OCI-LY3 (cell line): ENCODE measurements around the gene AQP12A.

Experiments
- H2AFZ ChIP-seq: fragments of 200-600, 300-600 bp; shearing (Covaris generic); 2 replicates; pipeline ENCODE4 v1.6.0; 2014; ENCODE audit warnings: antibody characterized with exemption, low read depth, low read length
- H3K27ac ChIP-seq: fragments of 200-600, 300-600 bp; sonication (generic); 2 replicates; pipeline ENCODE4 v1.5.1; 2014; ENCODE audit warnings: mild to moderate bottlenecking, low read length, moderate library complexity, mixed read lengths
- H3K27me3 ChIP-seq: fragments of 200-600, 300-600 bp; sonication (generic); 2 replicates; pipeline ENCODE4 v1.6.1; 2014; ENCODE audit warnings: low read depth, low read length, mixed read lengths
- H3K36me3 ChIP-seq: fragments of 200-600, 300-600 bp; sonication (generic); replicated peaks from 2 replicates; pipeline ENCODE3; 2014; ENCODE audit warnings: low read depth, low read length, mixed read lengths
- H3K4me1 ChIP-seq: fragments of 300-600, 200-600 bp; sonication (generic); 2 replicates; pipeline ENCODE4 v1.6.1; 2014; ENCODE audit warnings: low read length, mixed read lengths
- H3K4me2 ChIP-seq: fragments of 200-600, 300-600 bp; sonication (generic); 2 replicates; pipeline ENCODE4 v1.6.1; 2014; ENCODE audit warnings: low read length, mixed read lengths
- H3K4me3 ChIP-seq: fragments of 300-600, 200-600 bp; sonication (generic); 2 replicates; pipeline ENCODE4 v1.5.1; 2014; ENCODE audit warnings: antibody characterized with exemption, mild to moderate bottlenecking, low read length, moderate library complexity
- H3K79me2 ChIP-seq: fragments of 300-600, 200-600 bp; shearing (Covaris generic); 2 replicates; pipeline ENCODE4 v1.6.1; 2014; ENCODE audit warnings: mild to moderate bottlenecking, low read length, mixed read lengths
- H3K9ac ChIP-seq: fragments of 300-600, 200-600 bp; shearing (Covaris generic); 2 replicates; pipeline ENCODE4 v1.6.0; 2014; ENCODE audit warnings: mild to moderate bottlenecking, low read length, moderate library complexity
- H3K9me3 ChIP-seq: fragments of 200-600, 300-600 bp; shearing (Covaris generic); 2 replicates; pipeline ENCODE4 v1.6.1; 2014; ENCODE audit warnings: low read length, mixed read lengths; ENCODE audit not compliant: insufficient read depth
- H4K20me1 ChIP-seq: fragments of 200-600, 300-600 bp; sonication (generic); 2 replicates; pipeline ENCODE4 v1.6.1; 2016; ENCODE audit warnings: low read length, mixed read lengths; ENCODE audit not compliant: insufficient read depth
- EZH2phosphoT487 ChIP-seq: fragments of 200-600 bp; shearing (Covaris generic); IDR thresholded peaks from 2 replicates; pipeline ENCODE4 v1.6.1; 2018; ENCODE audit warnings: antibody characterized with exemption, mixed run types, low read depth
- TF ChIP-seq, protein P1 (sequence below): fragments of 200-600, 300-600 bp; sonication (generic); IDR thresholded peaks from 2 replicates; pipeline ENCODE4 v1.5.1; 2014; ENCODE audit warnings: antibody characterized with exemption, low read length, low read depth

AQP12A gene

DNA sequence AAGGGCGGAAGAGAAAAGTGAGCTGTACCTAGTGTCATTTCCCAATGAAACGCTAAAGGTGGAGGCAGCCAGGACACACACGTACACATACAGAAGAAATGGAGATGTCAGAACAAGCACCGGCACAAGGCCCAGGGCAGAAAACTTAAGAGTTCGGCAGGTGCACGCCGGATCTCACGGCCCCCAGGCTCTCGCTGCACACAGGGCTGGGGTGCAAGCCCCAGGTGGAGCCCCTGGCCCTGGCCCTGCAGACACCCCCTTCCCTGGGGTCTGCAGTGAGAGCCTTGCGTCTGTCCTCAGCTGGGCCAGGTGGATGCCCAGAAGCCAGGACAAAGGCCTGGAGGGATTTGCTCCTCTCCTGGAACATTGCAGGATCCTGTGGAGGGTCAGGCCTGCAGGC, 36.7 kb downstream of the AQP12A start:
- Histone ChIP-seq H3K4me3 (no peak overlapping the region), H3K9ac (no peak overlapping the region), H3K36me3 (no peaks in the 10 kb centered on the region), H3K27ac (no peak overlapping the region), H3K4me2 (no peak overlapping the region), H2AFZ (no peak overlapping the region), H4K20me1 (no peaks in the 10 kb centered on the region), H3K4me1 (no peaks in the 10 kb centered on the region), H3K9me3 (no peaks in the 10 kb centered on the region), H3K27me3 (no peaks in the 10 kb centered on the region), H3K79me2 (no peaks in the 10 kb centered on the region)
- TF ChIP-seq EZH2phosphoT487: no peak
- TF ChIP-seq, protein P1, sequence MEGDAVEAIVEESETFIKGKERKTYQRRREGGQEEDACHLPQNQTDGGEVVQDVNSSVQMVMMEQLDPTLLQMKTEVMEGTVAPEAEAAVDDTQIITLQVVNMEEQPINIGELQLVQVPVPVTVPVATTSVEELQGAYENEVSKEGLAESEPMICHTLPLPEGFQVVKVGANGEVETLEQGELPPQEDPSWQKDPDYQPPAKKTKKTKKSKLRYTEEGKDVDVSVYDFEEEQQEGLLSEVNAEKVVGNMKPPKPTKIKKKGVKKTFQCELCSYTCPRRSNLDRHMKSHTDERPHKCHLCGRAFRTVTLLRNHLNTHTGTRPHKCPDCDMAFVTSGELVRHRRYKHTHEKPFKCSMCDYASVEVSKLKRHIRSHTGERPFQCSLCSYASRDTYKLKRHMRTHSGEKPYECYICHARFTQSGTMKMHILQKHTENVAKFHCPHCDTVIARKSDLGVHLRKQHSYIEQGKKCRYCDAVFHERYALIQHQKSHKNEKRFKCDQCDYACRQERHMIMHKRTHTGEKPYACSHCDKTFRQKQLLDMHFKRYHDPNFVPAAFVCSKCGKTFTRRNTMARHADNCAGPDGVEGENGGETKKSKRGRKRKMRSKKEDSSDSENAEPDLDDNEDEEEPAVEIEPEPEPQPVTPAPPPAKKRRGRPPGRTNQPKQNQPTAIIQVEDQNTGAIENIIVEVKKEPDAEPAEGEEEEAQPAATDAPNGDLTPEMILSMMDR: no peak

DNA sequence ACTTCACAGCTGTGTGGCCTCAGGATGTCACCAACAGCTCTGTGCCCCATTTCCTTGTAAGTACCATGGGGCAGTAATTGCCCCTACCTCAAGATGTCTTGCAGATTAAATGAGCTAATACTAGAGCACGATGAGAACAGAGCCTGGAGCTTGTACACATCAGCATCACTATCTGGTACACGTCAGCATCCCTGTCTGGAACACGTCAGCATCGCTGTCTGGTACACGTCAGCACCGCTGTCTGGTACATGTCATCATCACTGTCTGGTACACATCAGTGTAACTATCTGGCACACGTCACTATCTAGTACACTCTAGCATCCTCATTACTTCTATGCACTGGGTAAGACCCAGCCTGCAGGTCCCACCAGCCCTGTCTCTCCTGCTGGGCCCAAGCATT, 37.2 kb downstream of the AQP12A start:
- H3K9me3 ChIP-seq: no peaks in the 10 kb centered on the region
- H2AFZ ChIP-seq: no peak overlapping the region
- H3K4me3 ChIP-seq: no peak overlapping the region
- no peak overlapping the region for H3K9ac ChIP-seq
- H4K20me1 ChIP-seq: no peaks in the 10 kb centered on the region
- H3K79me2 ChIP-seq: no peaks in the 10 kb centered on the region
- no peaks in the 10 kb centered on the region for H3K36me3 ChIP-seq
- H3K27ac ChIP-seq: no peak overlapping the region
- TF ChIP-seq, protein P1: no peak
- no peak for TF ChIP-seq EZH2phosphoT487
- no peaks in the 10 kb centered on the region for H3K27me3 ChIP-seq
- no peak overlapping the region for H3K4me2 ChIP-seq
- no peaks in the 10 kb centered on the region for H3K4me1 ChIP-seq

DNA sequence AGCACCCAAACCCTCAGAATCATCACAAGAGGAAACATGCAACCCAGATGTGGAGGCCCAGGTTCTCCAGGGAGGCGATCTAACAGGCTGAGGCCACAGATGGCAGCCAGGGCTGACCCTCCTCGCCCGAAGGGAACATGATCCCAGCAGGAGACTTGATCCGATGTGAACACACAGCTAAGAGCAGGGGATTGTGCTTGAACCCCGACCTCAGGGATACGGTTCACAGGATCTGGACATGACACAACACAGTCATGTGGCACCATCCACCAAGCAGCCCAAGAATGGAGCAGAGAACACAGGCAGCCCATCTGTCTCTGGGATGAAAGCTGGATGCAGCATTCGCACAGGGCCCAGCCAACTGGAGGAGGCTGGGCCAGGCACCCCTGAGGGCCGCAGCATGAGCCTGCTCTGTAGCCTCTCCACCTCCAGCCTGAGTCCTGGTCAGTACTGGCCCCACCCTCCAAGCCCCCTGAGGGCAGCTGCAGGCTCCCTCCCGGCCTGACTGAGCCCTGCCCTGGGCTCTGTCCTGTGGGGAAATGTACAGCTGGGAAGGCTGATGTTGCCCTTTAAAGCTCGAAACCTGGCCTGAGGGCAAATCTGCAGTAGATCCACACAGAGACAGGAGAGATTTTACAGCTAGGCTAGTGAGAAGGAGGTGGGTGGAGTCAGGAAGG, 39.0 kb downstream of the AQP12A start:
- Histone ChIP-seq H4K20me1 (no peaks in the 10 kb centered on the region), H3K79me2 (no peaks in the 10 kb centered on the region), H3K4me2 (no peak overlapping the region), H3K9me3 (no peaks in the 10 kb centered on the region), H3K9ac (no peak overlapping the region), H3K4me3 (no peak overlapping the region), H3K36me3 (no peaks in the 10 kb centered on the region), H3K27ac (no peak overlapping the region), H2AFZ (no peak overlapping the region), H3K4me1 (no peaks in the 10 kb centered on the region), H3K27me3 (no peaks in the 10 kb centered on the region)
- TF ChIP-seq, protein P1: no peak
- no peak for TF ChIP-seq EZH2phosphoT487

DNA sequence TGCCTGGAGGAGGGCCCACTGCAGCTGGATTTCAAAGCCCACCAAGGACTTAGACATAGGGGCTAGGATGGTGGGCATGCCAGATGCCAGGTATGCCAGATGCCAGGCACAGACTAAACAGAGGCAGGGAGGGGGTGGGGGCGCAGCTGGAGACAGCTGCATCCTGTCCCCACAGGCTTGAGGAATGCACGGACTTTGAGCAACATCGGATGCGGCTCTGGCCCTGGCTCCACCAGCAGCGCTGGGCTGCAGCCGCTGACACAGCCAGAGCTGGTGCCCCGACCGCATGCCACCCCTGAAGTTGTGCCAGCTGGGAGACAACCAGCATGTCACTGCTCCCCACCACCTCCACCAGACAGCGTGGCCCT, 39.5 kb downstream of the AQP12A start:
- Histone ChIP-seq H3K27ac (no peak overlapping the region), H3K4me1 (no peaks in the 10 kb centered on the region), H3K4me2 (no peak overlapping the region), H2AFZ (no peak overlapping the region), H3K9me3 (no peaks in the 10 kb centered on the region), H3K79me2 (no peaks in the 10 kb centered on the region), H4K20me1 (no peaks in the 10 kb centered on the region), H3K36me3 (no peaks in the 10 kb centered on the region), H3K27me3 (no peaks in the 10 kb centered on the region), H3K4me3 (no peak overlapping the region), H3K9ac (no peak overlapping the region)
- TF ChIP-seq, protein P1: no peak
- no peak for TF ChIP-seq EZH2phosphoT487
